Subcutaneous adipose tissue (tissue), 4 donors: ENCODE measurements around the gene UNC13B. TPM values are rescaled to one million over a fixed set of nuclear protein-coding genes. Genes with fewer than 3 reads are reported as not detected.

Source experiments
- total RNA-seq, 4 donors: library from RNA; depleted of rRNA; stranded (reverse); fragments of >200 nt; gene quantifications; one replicate each; pipeline ENCODE4 v1.1.0, GENCODE V29; 2016
- TF ChIP-seq, protein P1 (sequence below): fragments of 450-650 bp; IDR thresholded peaks from one replicate; pipeline ENCODE4 v1.5.1; 2016; ENCODE audit warnings: low read depth, mild to moderate bottlenecking, control low read depth, antibody characterized with exemption, moderate library complexity

Gene UNC13B
- total RNA-seq, 4 donors from 2014 or later, result 17.5 to 31.6 (median 28.9) TPM

DNA sequence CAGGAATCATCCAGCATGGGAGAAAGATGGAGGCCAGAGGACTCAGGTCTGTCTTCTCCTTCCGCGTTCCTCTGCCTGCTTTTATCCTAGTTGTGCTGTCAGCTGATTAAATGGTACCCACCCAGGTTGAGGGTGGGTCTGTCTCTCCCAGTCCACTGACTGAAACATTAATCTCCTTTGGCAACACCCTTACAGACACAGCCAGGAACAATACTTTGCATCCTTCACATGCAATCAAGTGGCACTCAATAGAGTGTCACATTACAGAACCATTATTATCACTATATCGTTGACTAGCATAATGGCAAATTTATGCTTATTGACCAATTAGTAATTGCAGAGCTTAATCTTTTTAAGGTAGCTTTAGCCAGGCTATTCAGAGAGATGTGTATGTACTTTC lies 64.8 kb downstream of the UNC13B start:
- TF ChIP-seq, protein P1, sequence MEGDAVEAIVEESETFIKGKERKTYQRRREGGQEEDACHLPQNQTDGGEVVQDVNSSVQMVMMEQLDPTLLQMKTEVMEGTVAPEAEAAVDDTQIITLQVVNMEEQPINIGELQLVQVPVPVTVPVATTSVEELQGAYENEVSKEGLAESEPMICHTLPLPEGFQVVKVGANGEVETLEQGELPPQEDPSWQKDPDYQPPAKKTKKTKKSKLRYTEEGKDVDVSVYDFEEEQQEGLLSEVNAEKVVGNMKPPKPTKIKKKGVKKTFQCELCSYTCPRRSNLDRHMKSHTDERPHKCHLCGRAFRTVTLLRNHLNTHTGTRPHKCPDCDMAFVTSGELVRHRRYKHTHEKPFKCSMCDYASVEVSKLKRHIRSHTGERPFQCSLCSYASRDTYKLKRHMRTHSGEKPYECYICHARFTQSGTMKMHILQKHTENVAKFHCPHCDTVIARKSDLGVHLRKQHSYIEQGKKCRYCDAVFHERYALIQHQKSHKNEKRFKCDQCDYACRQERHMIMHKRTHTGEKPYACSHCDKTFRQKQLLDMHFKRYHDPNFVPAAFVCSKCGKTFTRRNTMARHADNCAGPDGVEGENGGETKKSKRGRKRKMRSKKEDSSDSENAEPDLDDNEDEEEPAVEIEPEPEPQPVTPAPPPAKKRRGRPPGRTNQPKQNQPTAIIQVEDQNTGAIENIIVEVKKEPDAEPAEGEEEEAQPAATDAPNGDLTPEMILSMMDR, result no peak

DNA sequence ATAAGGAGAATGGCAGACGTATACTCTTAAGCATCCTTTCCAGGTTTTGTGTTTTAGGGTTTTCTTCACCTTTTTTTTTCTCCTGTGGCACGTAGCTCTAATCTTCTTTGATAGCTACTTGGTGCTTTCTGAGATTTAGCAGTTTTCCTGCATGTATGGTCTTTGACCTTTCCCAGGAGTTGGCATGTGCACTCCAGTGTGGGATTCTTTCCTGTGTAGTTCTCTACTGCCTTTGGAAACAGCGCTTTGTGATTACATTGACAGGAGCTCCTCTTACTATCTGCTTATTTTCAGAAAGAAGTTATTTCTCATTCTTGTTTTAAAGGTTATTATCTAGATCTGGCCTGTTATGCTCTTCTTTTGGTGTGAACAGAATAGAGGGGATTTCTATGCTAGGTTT lies 65.5 kb downstream of the UNC13B start:
- TF ChIP-seq, protein P1, result no peak

DNA sequence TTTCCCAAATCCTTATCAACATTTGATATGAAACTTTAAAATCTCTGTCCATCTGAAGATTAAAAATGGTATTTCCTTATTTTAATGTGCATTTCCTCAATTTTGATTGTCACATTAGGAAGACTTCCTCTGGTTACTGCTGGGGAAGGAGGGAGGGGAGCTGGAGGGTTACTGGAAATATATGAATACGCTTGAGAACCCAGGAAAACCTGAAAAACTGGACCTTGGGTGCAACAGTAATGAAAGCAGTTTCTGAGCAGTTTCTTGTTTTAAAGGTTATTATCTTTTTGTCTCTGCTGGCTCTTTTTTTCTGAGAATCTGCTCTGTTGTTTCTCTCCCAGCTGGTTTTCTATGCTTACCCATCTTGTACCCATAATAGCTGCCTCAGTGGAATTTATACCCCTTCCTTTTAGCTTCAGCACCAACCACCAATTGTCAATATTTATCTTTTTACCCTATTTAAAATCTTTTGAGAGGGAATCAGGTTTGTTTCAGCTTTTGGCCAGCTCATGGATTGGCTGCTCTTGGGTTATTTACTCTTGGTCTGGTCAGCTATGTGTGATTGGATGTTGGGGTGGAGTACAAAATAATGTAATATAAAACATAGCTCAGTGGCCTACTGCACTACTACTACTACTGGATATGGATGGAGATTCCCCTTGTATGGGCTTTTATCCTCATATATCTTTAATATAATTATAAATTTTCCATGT lies 67.4 kb downstream of the UNC13B start:
- TF ChIP-seq, protein P1, result no peak

DNA sequence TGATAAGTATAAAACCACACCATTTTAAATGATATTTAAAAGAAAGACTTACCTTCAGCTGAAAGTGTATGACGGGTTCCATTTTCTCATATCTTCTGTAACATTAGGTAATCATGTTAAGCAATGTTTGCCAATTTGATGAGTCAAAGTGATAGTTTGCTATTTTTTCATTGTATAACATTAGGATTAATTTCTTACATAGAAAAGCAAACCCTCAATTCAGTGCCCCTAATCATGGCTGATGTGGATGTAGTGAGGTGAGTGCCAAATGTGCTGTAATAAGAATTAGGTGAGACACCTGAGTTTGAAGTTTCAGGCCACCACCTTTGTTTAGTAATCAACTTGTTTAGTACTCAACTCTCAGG lies 68.0 kb downstream of the UNC13B start:
- TF ChIP-seq, protein P1, result no peak

DNA sequence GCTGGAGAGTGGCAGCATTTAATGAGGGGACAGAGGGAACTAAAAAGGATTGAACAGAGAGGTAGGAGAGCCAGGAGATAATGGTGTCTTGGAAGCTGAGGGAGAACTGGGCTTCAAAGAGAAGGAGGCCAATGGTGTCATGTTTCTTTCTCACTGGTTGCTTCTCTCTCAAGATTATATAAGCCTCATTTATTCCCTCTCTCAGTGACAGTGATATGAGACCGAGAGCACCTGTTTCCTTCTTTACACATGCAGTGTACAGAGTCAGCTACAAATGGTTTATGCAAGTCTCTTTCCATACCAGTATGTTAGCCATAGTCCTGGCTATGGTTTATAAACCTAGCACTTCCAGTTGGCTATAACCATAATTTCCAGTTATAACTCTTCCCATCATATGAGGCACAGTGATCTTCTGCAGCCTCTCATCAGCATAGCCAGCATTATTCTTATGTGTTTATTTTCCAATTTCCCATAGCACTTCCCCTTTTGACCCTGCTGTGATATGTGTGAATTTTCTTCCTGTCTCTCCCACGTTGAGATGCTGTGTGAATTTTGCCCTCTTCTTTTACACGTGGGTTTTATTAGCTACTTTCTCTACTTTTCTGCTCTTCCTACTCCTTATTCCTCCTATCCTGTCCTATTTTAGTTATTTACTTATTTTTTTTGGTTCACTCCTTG lies 71.2 kb downstream of the UNC13B start:
- TF ChIP-seq, protein P1, result no peak

DNA sequence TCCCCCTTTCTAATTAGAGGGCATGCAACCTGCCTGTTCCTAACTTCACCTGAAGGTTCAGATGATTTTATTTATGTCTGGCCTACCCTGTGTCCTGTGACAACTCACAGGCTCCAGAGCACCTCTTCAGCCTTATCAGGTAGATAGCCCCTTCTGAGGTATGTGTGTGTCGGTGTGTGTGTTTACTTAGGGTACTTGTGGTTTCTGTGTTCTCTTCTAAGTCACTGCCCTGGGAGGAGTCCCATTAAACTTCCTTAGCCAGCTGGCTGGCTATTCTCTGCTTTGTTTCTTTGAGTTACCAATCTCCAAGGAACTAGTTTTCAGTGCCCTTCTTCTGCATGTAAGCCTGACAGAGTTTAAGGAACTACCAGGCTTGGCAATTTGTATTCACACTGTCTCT lies 74.9 kb downstream of the UNC13B start:
- TF ChIP-seq, protein P1, result no peak

DNA sequence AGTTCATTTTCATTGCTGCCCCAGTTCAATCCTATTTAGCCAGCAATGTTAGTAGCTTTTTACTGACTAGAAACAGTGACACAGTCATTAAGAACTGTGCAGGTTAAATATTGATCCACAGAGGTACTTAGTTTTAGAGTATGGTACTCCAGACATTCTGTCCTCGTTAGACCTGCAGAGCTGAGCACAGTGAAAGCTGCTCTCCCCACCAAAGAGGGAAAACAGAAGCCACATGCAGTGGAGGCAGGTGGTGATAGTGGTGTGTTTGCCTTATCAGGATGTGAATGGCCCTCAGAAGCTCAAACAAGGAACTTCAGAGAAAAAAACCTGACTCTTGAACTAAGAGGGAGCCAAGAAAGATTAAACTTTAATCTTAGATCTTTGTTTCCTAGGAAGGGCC lies 75.5 kb downstream of the UNC13B start:
- TF ChIP-seq, protein P1, result no peak
